GM23338 (cell line): ENCODE measurements around the gene FCN1. TPM values are rescaled to one million over a fixed set of nuclear protein-coding genes. Genes with fewer than 3 reads are reported as not detected.

Experiments
- ATAC-seq: fragments of 200-7000 bp; cut with Tn5 transposase; 3 replicates; pipeline ENCODE4 v1.9.1; 2020
- DNase-seq: peaks from one replicate; pipeline ENCODE4 v3.0.0-alpha.2; 2015; ENCODE audit warnings: low spot score
- H2AFZ ChIP-seq: fragments of 200-600 bp; sonication (generic); 2 replicates; pipeline ENCODE4 v1.8.0; 2016; ENCODE audit warnings: antibody characterized with exemption, mild to moderate bottlenecking, moderate library complexity
- H3F3A ChIP-seq: fragments of 200-600 bp; sonication (generic); replicated peaks from 2 replicates; pipeline ENCODE4 v1.8.0; 2017; ENCODE audit warnings: antibody characterized with exemption, mixed run types, low read depth
- H3K27ac ChIP-seq: fragments of 200-600 bp; sonication (generic); 2 replicates; pipeline ENCODE4 v1.6.1; 2016; ENCODE audit warnings: low read depth
- H3K27me3 ChIP-seq: fragments of 200-600 bp; sonication (generic); 2 replicates; pipeline ENCODE4 v1.8.0; 2016; ENCODE audit warnings: mild to moderate bottlenecking, mixed run types, moderate library complexity; ENCODE audit not compliant: insufficient read depth
- H3K36me3 ChIP-seq: fragments of 200-600 bp; sonication (generic); 2 replicates; pipeline ENCODE4 v1.8.0; 2016; ENCODE audit warnings: mild to moderate bottlenecking; ENCODE audit not compliant: insufficient read depth
- H3K4me1 ChIP-seq: fragments of 200-600 bp; sonication (generic); 2 replicates; pipeline ENCODE4 v1.8.0; 2016; ENCODE audit warnings: mild to moderate bottlenecking, moderate library complexity; ENCODE audit not compliant: insufficient read depth
- H3K4me2 ChIP-seq: fragments of 200-600 bp; sonication (generic); 2 replicates; pipeline ENCODE4 v1.7.1; 2017; ENCODE audit warnings: mixed run types
- H3K4me3 ChIP-seq: fragments of 200-600 bp; sonication (generic); 2 replicates; pipeline ENCODE4 v1.6.1; 2016; ENCODE audit warnings: mixed run types
- H3K79me2 ChIP-seq: fragments of 200-600 bp; sonication (generic); replicated peaks from 2 replicates; pipeline ENCODE4 v1.8.0; 2017; ENCODE audit warnings: mild to moderate bottlenecking; ENCODE audit not compliant: insufficient read depth
- H3K9me2 ChIP-seq: fragments of 200-600 bp; sonication (generic); 2 replicates; pipeline ENCODE4 v1.8.0; 2017; ENCODE audit not compliant: insufficient read depth
- H4K20me1 ChIP-seq: fragments of 200-600 bp; sonication (generic); replicated peaks from 2 replicates; pipeline ENCODE4 v1.8.0; 2017; ENCODE audit warnings: mild to moderate bottlenecking; ENCODE audit not compliant: insufficient read depth
- H3K27ac Mint-ChIP-seq: 2 replicates; pipeline ENCODE4 v1.8.0; 2020; ENCODE audit warnings: inconsistent platforms, mild to moderate bottlenecking, moderate library complexity, mixed read lengths
- H3K27me3 Mint-ChIP-seq: 3 replicates; pipeline ENCODE4 v1.8.0; 2022; ENCODE audit warnings: low read depth, mild to moderate bottlenecking, moderate library complexity, mixed read lengths, inconsistent platforms; ENCODE audit not compliant: insufficient read depth, poor library complexity
- H3K36me3 Mint-ChIP-seq: 3 replicates; pipeline ENCODE4 v1.8.0; 2021; ENCODE audit warnings: low read depth, mild to moderate bottlenecking, inconsistent platforms, moderate library complexity, mixed read lengths
- H3K4me1 Mint-ChIP-seq: 3 replicates; pipeline ENCODE4 v1.8.0; 2020; ENCODE audit warnings: mild to moderate bottlenecking, inconsistent platforms, mixed read lengths
- H3K4me3 Mint-ChIP-seq: 3 replicates; pipeline ENCODE4 v1.8.0; 2021; ENCODE audit warnings: moderate library complexity, mild to moderate bottlenecking, inconsistent platforms, mixed read lengths
- H3K9me3 Mint-ChIP-seq: 3 replicates; pipeline ENCODE4 v1.8.0; 2020; ENCODE audit warnings: moderate library complexity, mild to moderate bottlenecking, inconsistent platforms, mixed read lengths
- CTCF ChIP-seq, 2 experiments: fragments of 200-600 bp in 1 of 2; sonication (generic) in 1 of 2; conservative IDR thresholded peaks; 2 replicates each; pipeline versions ENCODE4 v1.5.1 to v1.6.1; 2016 to 2017; ENCODE audit warnings: antibody characterized with exemption in 2 of 2, low read depth in 2 of 2, mild to moderate bottlenecking in 2 of 2, moderate library complexity in 1 of 2
- ETS1 ChIP-seq: IDR thresholded peaks from 2 replicates; pipeline ENCODE4 v1.6.1; 2016; ENCODE audit warnings: antibody characterized with exemption
- EZH2 ChIP-seq: fragments of 200-600 bp; sonication (generic); IDR thresholded peaks from one replicate; pipeline ENCODE4 v1.8.0; 2017; ENCODE audit warnings: antibody characterized with exemption, mild to moderate bottlenecking, low read depth; ENCODE audit not compliant: unreplicated experiment
- JUNB ChIP-seq: IDR thresholded peaks from one replicate; pipeline ENCODE4 v1.6.1; 2016; ENCODE audit warnings: antibody characterized with exemption; ENCODE audit not compliant: unreplicated experiment
- NANOG ChIP-seq: IDR thresholded peaks from 2 replicates; pipeline ENCODE4 v1.6.1; 2016; ENCODE audit warnings: antibody characterized with exemption, borderline replicate concordance
- POLR2AphosphoS5 ChIP-seq: IDR thresholded peaks from 2 replicates; pipeline ENCODE4 v1.6.1; 2016; ENCODE audit warnings: antibody characterized with exemption, low read depth
- ZNF462 ChIP-seq: fragments of 250-450 bp; sonication (Bioruptor Pico); IDR thresholded peaks from 2 replicates; pipeline ENCODE4 v1.5.0; 2020; ENCODE audit warnings: mild to moderate bottlenecking, moderate library complexity
- polyA plus RNA-seq: library from polyadenylated mRNA; unstranded; fragments of >200 nt; fragmentation: Nextera tagmentation; extraction: Ambion mirVana; gene quantifications from 2 replicates; pipeline ENCODE4 v1.2.1, GENCODE V29; 2016
- total RNA-seq: library from RNA; depleted of rRNA; stranded (reverse); fragments of >200 nt; shearing (Covaris generic); gene quantifications from 2 replicates; pipeline ENCODE4 v1.2.3, GENCODE V29; 2014
- TF ChIP-seq, protein P1 (sequence below): IDR thresholded peaks from one replicate; pipeline ENCODE4 v1.6.1; 2018; ENCODE audit warnings: antibody characterized with exemption; ENCODE audit not compliant: unreplicated experiment

FCN1 gene
- total and polyA plus RNA-seq, 2 experiments from 2014 or later: not detected

DNA sequence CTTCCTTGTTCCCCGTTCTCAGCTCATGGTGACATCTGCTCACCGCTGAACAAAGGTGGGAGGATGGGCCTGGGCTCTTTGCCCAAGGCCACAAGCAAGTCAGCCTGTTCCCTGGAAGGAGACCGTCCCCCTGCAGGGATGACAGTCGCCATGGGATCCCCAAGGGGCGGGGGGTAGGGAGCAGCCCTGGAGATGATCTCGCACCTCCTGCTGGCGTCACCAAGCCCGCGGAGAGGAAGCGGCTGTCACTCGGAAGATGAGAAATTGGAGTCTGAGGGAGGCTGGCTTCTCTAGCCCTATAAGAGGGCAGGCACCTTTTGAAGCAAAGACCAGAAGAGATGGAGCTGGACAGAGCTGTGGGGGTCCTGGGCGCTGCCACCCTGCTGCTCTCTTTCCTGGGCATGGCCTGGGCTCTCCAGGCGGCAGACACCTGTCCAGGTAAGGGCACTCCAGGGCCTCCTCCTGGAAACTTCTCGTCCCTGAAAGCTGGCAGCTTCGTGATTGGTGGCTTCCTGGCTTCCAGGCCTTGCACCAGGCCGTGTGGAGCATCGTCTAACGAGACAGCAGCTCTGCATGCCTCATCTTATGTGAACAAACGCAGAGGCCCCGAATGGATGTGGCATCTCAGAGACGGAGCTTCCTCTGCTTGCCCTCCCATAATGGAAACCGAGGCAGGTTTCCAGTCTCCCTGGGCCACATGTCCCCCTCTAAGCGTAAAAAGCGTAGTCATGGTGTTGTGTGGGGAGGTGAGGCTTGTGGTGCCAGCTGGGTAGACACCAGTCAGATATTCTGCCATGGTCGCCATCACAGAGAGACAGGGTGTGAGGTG is 37.0 kb downstream of the FCN1 start, which contains the start of gene FCN2:
FCN2 (plus strand) TSS at position 327 of the 829 bp plus-strand sequence; CDS start at position 339, 12 bp downstream.
- H3K4me1 Mint-ChIP-seq: no peaks in the 10 kb centered on the region
- peaks cover 4% of the 10 kb centered on the region for H3K27me3 Mint-ChIP-seq
- H3K36me3 Mint-ChIP-seq: no peaks in the 10 kb centered on the region
- no peaks in the 10 kb centered on the region for H3K79me2 ChIP-seq
- H3F3A ChIP-seq: no peaks in the 10 kb centered on the region
- no peaks in the 10 kb centered on the region; the same call in 2 of the 3 replicates for H3K9me3 Mint-ChIP-seq
- H3K36me3 ChIP-seq: no peaks in the 10 kb centered on the region
- no peaks in the 10 kb centered on the region for H4K20me1 ChIP-seq
- H3K4me2 ChIP-seq: no peak within 1 kb of the TSS
- no peak within 1 kb of the TSS for H3K27ac ChIP-seq
- no peaks in the 10 kb centered on the region for H3K9me2 ChIP-seq
- no peaks in the 10 kb centered on the region for H3K4me1 ChIP-seq
- H3K4me3 ChIP-seq: no peak within 1 kb of the TSS
- DNase-seq (no peak), ATAC-seq (no peak)
- no peak within 1 kb of the TSS for H3K27ac Mint-ChIP-seq
- TF ChIP-seq NANOG: no peak
- TF ChIP-seq ZNF462: no peak
- no peak for TF ChIP-seq POLR2AphosphoS5
- no peak for TF ChIP-seq EZH2
- TF ChIP-seq ETS1: no peak
- no peak for TF ChIP-seq JUNB
- TF ChIP-seq CTCF (conservative IDR thresholded peaks at IDR 0.05; ENCODE audit: low read depth in 2 of 2): no peak
- TF ChIP-seq, protein P1, sequence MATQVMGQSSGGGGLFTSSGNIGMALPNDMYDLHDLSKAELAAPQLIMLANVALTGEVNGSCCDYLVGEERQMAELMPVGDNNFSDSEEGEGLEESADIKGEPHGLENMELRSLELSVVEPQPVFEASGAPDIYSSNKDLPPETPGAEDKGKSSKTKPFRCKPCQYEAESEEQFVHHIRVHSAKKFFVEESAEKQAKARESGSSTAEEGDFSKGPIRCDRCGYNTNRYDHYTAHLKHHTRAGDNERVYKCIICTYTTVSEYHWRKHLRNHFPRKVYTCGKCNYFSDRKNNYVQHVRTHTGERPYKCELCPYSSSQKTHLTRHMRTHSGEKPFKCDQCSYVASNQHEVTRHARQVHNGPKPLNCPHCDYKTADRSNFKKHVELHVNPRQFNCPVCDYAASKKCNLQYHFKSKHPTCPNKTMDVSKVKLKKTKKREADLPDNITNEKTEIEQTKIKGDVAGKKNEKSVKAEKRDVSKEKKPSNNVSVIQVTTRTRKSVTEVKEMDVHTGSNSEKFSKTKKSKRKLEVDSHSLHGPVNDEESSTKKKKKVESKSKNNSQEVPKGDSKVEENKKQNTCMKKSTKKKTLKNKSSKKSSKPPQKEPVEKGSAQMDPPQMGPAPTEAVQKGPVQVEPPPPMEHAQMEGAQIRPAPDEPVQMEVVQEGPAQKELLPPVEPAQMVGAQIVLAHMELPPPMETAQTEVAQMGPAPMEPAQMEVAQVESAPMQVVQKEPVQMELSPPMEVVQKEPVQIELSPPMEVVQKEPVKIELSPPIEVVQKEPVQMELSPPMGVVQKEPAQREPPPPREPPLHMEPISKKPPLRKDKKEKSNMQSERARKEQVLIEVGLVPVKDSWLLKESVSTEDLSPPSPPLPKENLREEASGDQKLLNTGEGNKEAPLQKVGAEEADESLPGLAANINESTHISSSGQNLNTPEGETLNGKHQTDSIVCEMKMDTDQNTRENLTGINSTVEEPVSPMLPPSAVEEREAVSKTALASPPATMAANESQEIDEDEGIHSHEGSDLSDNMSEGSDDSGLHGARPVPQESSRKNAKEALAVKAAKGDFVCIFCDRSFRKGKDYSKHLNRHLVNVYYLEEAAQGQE: no peak
- no peaks in the 10 kb centered on the region for H3K27me3 ChIP-seq
- H2AFZ ChIP-seq: no peak within 1 kb of the TSS
- no peak within 1 kb of the TSS for H3K4me3 Mint-ChIP-seq
